ENCODE measurements around the gene PPT1.
"Not testable (repeated sequence)": the region's sequence is repeated elsewhere in the genome, so short reads cannot be mapped to it uniquely, and the experiment has no call there.

The PPT1 gene

DNA sequence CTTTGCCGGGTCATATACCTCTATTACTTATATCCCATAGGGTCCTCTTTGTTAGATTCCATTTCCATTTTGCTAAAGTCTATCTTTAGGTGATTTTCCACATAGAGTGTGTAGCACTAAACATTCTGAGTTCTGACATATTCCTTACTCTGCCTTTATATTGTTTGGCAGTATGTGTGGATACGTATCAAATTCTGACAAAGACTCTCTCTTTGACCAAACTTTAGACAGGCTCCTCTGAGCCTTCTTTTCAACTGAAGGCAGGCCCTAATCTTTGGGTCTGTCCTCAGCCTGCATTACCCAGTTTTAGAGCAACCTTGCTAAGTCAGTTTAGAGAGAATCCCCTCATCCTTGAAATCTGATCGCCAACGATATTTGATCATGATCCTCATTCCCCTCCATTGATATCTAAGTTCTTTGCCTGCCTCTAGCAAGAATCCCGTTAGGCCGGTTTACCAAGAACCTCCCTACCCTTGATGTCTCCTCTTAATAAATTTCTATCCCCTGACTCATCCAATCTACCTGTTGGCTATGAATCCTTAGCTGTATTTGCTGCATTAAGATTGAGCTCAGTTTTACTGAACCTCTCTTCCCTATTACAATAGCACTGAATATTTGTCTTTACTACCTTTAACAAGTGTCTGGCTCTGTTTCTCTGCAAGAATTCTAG is 10.4 kb upstream of the PPT1 start:
- no peak overlapping the region for H3K4me3 Mint-ChIP-seq
- DNase-seq, result no peak
- peaks cover 7 to 9% of the 10 kb centered on the region in 2 donors for H3K9me3 Mint-ChIP-seq
- H3K4me1 Mint-ChIP-seq (ENCODE audit: low read depth in 2 of 2), result no peaks in the 10 kb centered on the region
- no peaks in the 10 kb centered on the region for H3K36me3 Mint-ChIP-seq (ENCODE audit: insufficient read depth)
- no peak overlapping the region for H3K27ac Mint-ChIP-seq
- no peak for ATAC-seq (replicated peaks)
- H3K27me3 Mint-ChIP-seq, result peaks cover 34 to 45% of the 10 kb centered on the region in 2 donors

DNA sequence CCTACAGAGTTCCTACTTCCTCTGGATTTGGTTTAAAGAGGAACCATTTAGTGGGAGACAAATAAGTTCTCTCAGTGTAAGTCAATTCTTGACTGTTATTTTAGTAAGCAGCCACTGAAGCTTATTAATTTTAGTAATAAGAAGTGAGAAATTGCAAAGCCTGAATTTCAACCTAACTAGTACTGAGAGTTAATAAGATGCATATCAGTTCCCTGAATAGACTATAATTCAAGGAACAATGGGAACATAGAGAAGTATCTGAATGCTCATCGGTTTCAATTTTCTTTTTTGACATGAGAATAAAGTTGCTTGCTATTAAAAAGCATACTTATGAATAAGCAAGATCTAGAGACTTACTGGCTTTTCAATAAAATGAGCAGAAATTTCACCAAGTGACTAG is 8.0 kb upstream of the PPT1 start:
- peaks cover 13 to 34% of the 10 kb centered on the region in 2 donors for H3K27me3 Mint-ChIP-seq
- no peaks in the 10 kb centered on the region for H3K4me1 Mint-ChIP-seq (ENCODE audit: low read depth in 2 of 2)
- DNase-seq (no peak), ATAC-seq (replicated peaks) (no peak)
- H3K27ac Mint-ChIP-seq, result no peak overlapping the region
- no peaks in the 10 kb centered on the region for H3K36me3 Mint-ChIP-seq (ENCODE audit: insufficient read depth)
- no peak overlapping the region for H3K4me3 Mint-ChIP-seq
- peaks cover under 1 to 3% of the 10 kb centered on the region in 2 donors for H3K9me3 Mint-ChIP-seq

DNA sequence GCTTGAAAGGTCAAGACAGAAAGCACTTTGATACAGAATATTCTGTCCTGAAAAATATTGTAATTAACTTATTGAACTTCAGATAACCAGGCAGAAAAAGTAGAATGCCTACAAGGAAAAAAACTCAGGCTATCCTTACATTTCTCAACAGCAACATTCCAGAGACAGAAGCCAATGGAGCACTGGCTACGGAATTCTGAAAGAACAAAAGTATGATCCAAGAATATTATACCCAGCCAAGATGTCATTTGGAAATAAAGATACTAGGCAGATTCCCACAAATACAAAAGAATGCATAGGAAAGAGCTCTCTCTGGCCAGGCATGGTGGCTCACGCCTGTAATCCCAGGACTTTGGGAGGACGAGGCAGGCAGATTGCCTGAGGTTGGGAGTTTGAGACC is 5.8 kb upstream of the PPT1 start:
- H3K4me3 Mint-ChIP-seq, result no peak overlapping the region
- no peaks in the 10 kb centered on the region for H3K9me3 Mint-ChIP-seq
- H3K27me3 Mint-ChIP-seq, result peaks cover 0 to 18% of the 10 kb centered on the region in 2 donors
- H3K36me3 Mint-ChIP-seq (ENCODE audit: insufficient read depth), result no peaks in the 10 kb centered on the region
- no peak overlapping the region for H3K27ac Mint-ChIP-seq
- no peaks in the 10 kb centered on the region for H3K4me1 Mint-ChIP-seq (ENCODE audit: low read depth in 2 of 2)
- no peak for ATAC-seq (replicated peaks)
- no peak for DNase-seq

DNA sequence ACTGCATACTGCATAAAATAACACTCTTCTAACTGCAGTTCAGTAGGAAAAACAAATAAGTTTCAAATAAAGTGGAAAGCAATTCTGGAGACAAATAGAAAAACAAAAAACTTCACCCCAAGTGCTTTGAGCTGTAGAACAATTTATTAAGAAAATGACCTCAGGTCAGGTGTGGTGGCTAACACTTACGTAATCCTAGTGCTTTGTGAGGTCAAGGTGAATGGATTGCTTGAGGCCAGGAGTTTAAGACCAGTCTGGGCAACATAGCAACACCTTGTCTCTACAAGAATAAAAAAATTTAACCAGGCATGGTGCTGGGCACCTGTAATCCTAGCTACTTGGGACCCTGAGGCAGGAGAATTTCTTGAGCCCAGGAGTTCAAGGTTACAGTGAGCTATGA is 5.0 kb upstream of the PPT1 start:
- DNase-seq, result no peak
- no peak overlapping the region for H3K4me3 Mint-ChIP-seq
- no peaks in the 10 kb centered on the region for H3K9me3 Mint-ChIP-seq
- peaks cover 5 to 6% of the 10 kb centered on the region in 2 donors for H3K4me1 Mint-ChIP-seq (ENCODE audit: low read depth in 2 of 2)
- peaks cover under 1% of the 10 kb centered on the region for H3K36me3 Mint-ChIP-seq (ENCODE audit: insufficient read depth)
- ATAC-seq (replicated peaks), result no peak
- H3K27ac Mint-ChIP-seq, result no peak overlapping the region
- peaks cover 0 to 18% of the 10 kb centered on the region in 2 donors for H3K27me3 Mint-ChIP-seq

DNA sequence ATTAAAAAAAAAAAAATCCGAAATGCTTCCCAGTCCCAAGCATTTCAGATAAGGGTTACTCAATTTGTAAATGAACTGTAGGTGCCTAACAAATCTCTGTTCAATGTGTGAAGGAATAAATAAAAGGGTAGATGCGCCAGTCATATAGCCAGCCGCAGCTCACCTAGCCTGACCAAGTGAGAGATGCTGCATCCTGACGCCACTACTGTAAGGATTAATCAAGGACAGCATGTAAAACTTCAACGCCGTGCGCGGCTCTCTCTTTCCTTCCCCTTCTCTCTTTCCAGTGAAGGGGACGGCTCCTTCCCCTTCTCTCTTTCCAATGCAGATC is 441 bp downstream of the PPT1 start:
- no peaks in the 10 kb centered on the region for H3K9me3 Mint-ChIP-seq
- H3K4me1 Mint-ChIP-seq (ENCODE audit: low read depth in 2 of 2), result peaks cover 22 to 24% of the 10 kb centered on the region in 2 donors
- H3K27ac Mint-ChIP-seq, result peak overlapping the region; percentile 95 to 98
- peaks cover 19% of the 10 kb centered on the region for H3K36me3 Mint-ChIP-seq (ENCODE audit: insufficient read depth)
- peak; percentile 55 for ATAC-seq (replicated peaks)
- peaks cover 0 to 10% of the 10 kb centered on the region in 2 donors for H3K27me3 Mint-ChIP-seq
- H3K4me3 Mint-ChIP-seq, result peak overlapping the region; percentile 94 to 95
- no peak for DNase-seq

DNA sequence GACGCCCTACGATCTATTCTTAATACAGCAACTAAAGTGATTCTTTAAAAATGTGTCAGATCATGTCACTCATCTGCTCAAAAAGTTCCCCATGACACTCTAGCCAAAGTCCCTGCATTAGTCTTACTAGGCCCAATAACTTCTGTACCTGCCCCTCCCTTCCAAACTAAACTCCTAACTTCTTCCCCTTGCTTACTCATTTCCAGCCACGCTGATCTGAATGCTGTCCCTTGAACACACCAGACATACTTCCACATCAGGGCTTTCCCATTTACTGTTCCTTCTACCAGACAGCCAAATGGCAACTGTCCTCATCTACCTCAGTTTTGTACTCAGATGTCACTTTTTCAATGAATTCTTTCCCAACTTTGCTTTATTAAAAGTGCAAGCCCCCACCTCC is 1.2 kb downstream of the PPT1 start:
- Mint-ChIP-seq H3K27me3 (peaks cover 0 to 7% of the 10 kb centered on the region in 2 donors), H3K4me1 (ENCODE audit: low read depth in 2 of 2) (peaks cover 22 to 24% of the 10 kb centered on the region in 2 donors), H3K4me3 (no peak overlapping the region), H3K27ac (no peak overlapping the region), H3K9me3 (no peaks in the 10 kb centered on the region), H3K36me3 (ENCODE audit: insufficient read depth) (peaks cover 27% of the 10 kb centered on the region)
- ATAC-seq (replicated peaks) (no peak), DNase-seq (no peak)

DNA sequence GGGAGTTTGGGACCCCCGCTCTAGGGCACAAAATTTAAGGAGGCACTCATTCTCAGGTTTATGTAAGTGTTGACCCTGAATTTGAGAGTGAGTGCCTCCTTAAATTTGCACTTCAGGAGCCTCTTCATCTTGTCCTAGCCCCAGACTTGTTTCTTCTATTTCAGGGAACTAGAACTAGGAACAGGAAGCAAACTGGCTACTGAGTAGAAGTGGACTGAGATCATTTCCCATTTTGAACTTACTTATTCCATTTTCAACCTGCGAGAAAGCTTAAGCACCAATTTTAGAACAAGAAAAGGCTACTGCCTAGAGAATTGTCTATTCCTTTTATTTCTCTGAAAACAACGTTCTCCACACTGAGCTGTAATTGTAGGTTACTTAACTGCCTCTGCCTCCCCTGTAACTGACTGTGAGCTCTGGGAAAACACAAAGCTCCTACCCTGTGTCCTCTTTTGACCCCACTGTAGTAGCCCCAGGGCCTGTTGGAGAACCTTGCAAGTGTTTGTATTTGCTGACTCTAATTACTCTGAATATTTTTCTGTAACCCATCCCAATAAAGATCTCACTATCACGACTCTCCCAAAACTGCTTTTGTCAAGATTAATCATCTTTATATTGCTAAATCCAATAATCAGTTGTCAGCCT is 2.5 kb downstream of the PPT1 start:
- H3K4me3 Mint-ChIP-seq, result no peak overlapping the region
- DNase-seq (no peak), ATAC-seq (replicated peaks) (no peak)
- no peaks in the 10 kb centered on the region for H3K9me3 Mint-ChIP-seq
- H3K27me3 Mint-ChIP-seq, result peaks cover 0 to 1% of the 10 kb centered on the region in 2 donors
- H3K36me3 Mint-ChIP-seq (ENCODE audit: insufficient read depth), result peaks cover 35% of the 10 kb centered on the region
- H3K4me1 Mint-ChIP-seq (ENCODE audit: low read depth in 2 of 2), result peaks cover 22 to 24% of the 10 kb centered on the region in 2 donors
- H3K27ac Mint-ChIP-seq, result no peak overlapping the region

DNA sequence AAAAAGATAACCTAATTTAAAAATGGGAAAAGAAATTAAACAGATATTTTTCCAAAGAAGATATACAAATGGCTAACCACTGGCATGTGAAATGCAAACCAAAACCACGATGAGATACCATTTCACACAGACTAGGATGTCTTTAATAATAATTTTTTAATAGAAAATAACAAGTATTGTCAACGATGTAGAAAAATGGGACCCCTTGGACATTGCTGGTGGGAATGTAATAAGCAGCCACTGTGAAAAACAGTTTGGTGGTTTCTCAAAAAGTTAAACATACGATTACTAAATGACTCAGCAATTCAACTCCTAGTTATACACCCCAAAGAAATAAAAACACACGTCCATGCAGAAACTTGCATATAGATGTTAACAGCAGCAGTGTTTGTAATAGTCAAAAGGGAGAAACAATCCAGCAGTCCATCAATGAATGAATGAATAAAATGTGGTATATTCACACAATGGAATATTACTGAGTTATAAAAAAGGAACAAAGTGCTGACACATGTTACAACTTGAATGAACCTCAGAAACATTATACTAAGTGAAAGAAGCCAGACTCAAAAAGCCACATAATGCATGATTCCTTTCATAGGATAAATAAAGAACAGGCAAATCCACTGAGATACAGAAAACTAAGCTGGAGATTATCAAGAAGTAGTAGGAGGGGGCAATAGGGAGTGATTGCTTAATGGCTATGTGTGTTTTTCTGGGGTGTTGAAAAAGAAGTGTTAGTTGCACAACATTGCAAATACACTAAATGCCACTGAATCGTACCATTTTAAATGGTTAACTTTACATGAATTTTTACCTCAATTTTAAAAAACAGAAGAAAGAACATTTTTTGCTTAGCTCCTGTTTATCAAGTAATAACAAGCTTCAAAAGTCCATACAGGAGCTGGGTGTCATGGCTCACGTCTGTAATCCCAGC is 4.1 kb downstream of the PPT1 start:
- Mint-ChIP-seq H3K4me3 (no peak overlapping the region), H3K27ac (no peak overlapping the region), H3K4me1 (ENCODE audit: low read depth in 2 of 2) (peaks cover 22 to 24% of the 10 kb centered on the region in 2 donors), H3K36me3 (ENCODE audit: insufficient read depth) (peaks cover 46% of the 10 kb centered on the region), H3K27me3 (no peaks in the 10 kb centered on the region), H3K9me3 (no peaks in the 10 kb centered on the region)
- DNase-seq (no peak), ATAC-seq (replicated peaks) (no peak)

DNA sequence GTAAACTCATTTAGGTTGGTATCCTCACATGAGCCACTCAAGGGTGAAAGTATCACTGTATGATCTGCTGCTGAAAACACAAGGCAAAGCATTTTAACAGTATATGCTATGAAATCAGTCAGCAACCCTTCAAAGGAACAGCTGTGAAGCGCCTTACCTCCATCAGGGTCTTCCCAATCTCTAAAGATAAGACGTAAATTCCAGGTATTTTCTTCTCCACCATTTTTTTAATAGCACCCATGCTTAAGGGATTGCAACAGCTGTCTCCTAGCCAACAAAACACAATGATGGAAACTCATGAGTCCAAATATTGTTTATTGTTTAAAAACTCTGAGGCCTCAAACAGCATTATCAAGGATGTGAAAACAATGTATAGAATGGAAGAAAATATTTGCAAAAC is 4.8 kb downstream of the PPT1 start:
- Mint-ChIP-seq H3K27ac (no peak overlapping the region), H3K4me1 (ENCODE audit: low read depth in 2 of 2) (peaks cover 18 to 19% of the 10 kb centered on the region in 2 donors), H3K9me3 (no peaks in the 10 kb centered on the region), H3K4me3 (no peak overlapping the region), H3K27me3 (no peaks in the 10 kb centered on the region), H3K36me3 (ENCODE audit: insufficient read depth) (peaks cover 50% of the 10 kb centered on the region)
- no peak for DNase-seq
- no peak for ATAC-seq (replicated peaks)

DNA sequence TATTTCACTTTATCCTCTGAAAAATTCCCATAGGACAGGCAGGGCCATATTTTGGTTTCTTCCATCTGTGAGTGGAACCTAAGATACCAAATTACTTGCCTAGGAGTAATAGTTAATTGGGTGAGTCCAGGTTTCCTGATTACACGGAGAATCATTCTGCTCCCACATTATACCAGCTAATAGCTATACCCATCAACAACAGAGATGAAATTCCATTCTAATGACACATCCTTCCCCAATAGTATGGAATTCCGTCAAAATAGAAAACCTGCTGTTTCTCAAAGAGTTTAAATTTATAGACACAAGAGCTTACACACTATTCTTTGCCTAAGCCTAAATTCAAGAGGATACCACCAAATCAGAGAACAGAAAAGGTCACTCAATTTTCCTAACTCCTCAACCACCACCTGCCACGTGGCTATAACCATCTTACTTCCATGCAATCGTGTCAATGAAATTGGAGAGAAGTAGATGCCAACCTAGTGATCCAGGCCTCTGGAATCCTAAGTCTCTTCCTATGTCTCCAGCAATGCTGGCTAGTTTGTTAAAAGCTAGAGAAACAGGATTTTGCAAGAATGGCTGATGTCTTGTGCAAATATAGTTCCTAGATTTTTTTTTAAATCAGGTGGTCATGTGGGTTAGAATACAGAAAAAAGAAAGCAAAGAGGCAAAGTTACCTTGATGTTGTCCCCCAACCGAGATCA is 6.2 kb downstream of the PPT1 start:
- H3K36me3 Mint-ChIP-seq (ENCODE audit: insufficient read depth), result peaks cover 48% of the 10 kb centered on the region
- DNase-seq, result no peak
- no peaks in the 10 kb centered on the region for H3K27me3 Mint-ChIP-seq
- H3K9me3 Mint-ChIP-seq, result no peaks in the 10 kb centered on the region
- no peak overlapping the region for H3K27ac Mint-ChIP-seq
- no peak for ATAC-seq (replicated peaks)
- peaks cover 8% of the 10 kb centered on the region in 2 donors for H3K4me1 Mint-ChIP-seq (ENCODE audit: low read depth in 2 of 2)
- H3K4me3 Mint-ChIP-seq, result no peak overlapping the region

DNA sequence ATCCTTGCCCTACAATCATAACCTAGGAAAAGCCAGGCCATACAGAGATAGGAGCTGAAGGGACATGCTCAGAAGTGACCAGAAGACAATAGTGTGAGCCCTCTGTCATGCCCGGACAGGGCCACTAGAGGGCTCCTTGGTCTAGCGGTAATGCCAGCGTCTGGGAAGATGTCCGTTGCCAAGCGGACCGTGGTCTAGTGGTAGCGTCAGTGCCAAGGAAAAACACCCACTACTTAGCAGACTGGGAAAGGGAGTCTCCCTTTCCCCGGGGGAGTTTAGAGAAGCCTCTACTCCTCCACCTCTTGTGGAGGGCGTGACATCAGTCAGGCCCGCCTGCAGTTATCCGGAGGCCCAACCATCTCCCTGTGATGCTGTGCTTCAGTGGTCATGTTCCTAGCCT is 12.3 kb downstream of the PPT1 start:
- peak; percentile 17 to 35 (median 29) for DNase-seq
- not testable (repeated sequence) for H3K9me3 Mint-ChIP-seq; H3K27me3 Mint-ChIP-seq; H3K4me3 Mint-ChIP-seq; H3K4me1 Mint-ChIP-seq (ENCODE audit: low read depth in 2 of 2); ATAC-seq (replicated peaks)
- peaks cover 28% of the 10 kb centered on the region for H3K36me3 Mint-ChIP-seq (ENCODE audit: insufficient read depth)
- H3K27ac Mint-ChIP-seq, result peak overlapping the region in 1 of 2 donors; percentile 73

DNA sequence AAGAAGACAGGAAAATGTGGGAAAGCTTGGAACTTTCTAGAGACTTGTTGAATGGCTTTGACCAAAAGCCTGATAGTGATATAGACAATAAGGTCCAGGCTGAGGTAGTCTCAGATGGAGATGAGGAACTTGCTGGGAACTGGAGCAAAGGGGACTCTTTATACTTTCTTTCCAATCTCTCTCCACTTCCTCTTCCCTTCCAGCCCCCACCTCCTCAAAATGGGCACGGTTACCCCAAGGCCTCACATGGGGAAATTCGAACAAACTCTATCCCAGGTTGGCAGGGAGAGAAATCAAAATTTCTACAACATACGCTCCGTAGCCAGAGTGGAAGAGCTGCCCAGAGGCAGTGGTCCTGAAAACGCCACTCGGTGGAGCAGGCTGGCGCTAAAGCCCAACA is 15.2 kb downstream of the PPT1 start:
- DNase-seq, result no peak
- no peak for ATAC-seq (replicated peaks)
- peaks cover 5 to 10% of the 10 kb centered on the region in 2 donors for H3K4me1 Mint-ChIP-seq (ENCODE audit: low read depth in 2 of 2)
- H3K27ac Mint-ChIP-seq, result no peak overlapping the region
- no peaks in the 10 kb centered on the region for H3K27me3 Mint-ChIP-seq
- H3K4me3 Mint-ChIP-seq, result no peak overlapping the region
- no peaks in the 10 kb centered on the region for H3K9me3 Mint-ChIP-seq
- H3K36me3 Mint-ChIP-seq (ENCODE audit: insufficient read depth), result peaks cover 19% of the 10 kb centered on the region

DNA sequence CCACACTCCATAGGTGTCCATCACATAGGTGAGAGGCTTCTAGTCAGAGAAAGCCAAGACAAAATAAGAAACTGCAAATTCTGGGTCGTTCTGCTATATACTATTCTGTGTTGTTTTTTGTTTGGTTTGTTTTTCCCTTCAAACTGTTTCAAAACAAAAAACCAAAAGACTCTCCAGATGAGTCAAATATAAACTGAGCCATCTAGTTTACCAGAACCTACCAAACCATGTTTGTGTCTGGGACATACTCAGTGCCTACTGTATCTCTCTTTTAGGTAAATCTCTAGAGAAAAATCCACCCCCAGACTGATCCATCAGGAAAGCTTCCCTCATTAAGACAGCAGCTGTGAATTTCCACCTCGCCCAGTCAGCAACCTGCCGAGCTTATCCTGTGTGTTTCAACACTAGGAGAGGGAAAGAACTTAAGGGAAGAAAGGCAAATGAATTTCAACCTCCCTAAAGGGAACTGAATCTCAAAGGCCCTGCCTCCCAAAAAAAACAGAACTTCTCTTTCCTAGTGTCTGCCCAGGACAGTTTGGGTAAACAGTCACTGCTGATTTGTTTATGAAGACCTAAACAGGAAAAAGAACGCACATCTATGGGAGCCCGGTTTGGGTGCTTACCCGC is 17.2 kb downstream of the PPT1 start:
- no peaks in the 10 kb centered on the region for H3K9me3 Mint-ChIP-seq
- peaks cover 0 to 5% of the 10 kb centered on the region in 2 donors for H3K4me1 Mint-ChIP-seq (ENCODE audit: low read depth in 2 of 2)

More for the DNA sequence above, 17.2 kb downstream of the PPT1 start:
- H3K27me3 Mint-ChIP-seq, result no peaks in the 10 kb centered on the region
- H3K4me3 Mint-ChIP-seq, result no peak overlapping the region
- H3K36me3 Mint-ChIP-seq (ENCODE audit: insufficient read depth), result peaks cover 30% of the 10 kb centered on the region
- no peak for ATAC-seq (replicated peaks)
- DNase-seq, result no peak
- H3K27ac Mint-ChIP-seq, result peak overlapping the region in 1 of 2 donors; percentile 41

All from effector memory CD8-positive, alpha-beta T cell (primary cell).